Peyer's patch (tissue), 4 donors: ENCODE measurements around the gene IWS1. TPM values are rescaled to one million over a fixed set of nuclear protein-coding genes. Genes with fewer than 3 reads are reported as not detected.

Experiments used
- DNase-seq, 3 donors: peaks; one replicate each; pipeline ENCODE4 v3.0.0-alpha.2; 2017 to 2019
- H3K27ac ChIP-seq, 4 donors: fragments of 200-600 bp; sonication (generic); one replicate each; pipeline ENCODE4 v1.5.1; 2016 to 2019
- H3K27me3 ChIP-seq, 2 donors: fragments of 200-600 bp; sonication (generic); one replicate each; pipeline ENCODE4 v1.5.1; 2019
- H3K36me3 ChIP-seq, 3 donors: fragments of 200-600 bp; sonication (generic); one replicate each; pipeline ENCODE4 v1.5.1; 2016 to 2019
- H3K4me1 ChIP-seq, 4 donors: fragments of 200-600 bp; sonication (generic); one replicate each; pipeline ENCODE4 v1.5.1; 2016 to 2019
- H3K4me3 ChIP-seq, 4 donors: fragments of 200-600 bp; sonication (generic); 1 replicate in 3 of 4; 2 replicates in 1 of 4; pipeline ENCODE4 v1.5.1; 2016 to 2019; ENCODE audit warnings: mild to moderate bottlenecking in 1 of 4
- H3K9me3 ChIP-seq, 4 donors: fragments of 200-600 bp; sonication (generic); one replicate each; pipeline ENCODE4 v1.5.1; 2016 to 2019; ENCODE audit warnings: mild to moderate bottlenecking in 1 of 4
- POLR2A ChIP-seq, 2 donors: fragments of 450-650 bp; IDR thresholded peaks; one replicate each; pipeline ENCODE4 v1.5.1; 2017; ENCODE audit warnings: antibody characterized with exemption in 2 of 2, mild to moderate bottlenecking in 2 of 2, moderate library complexity in 2 of 2
- total RNA-seq, 4 donors: library from RNA; depleted of rRNA; stranded (reverse); fragments of >200 nt; gene quantifications; one replicate each; pipeline ENCODE4 v1.1.0, GENCODE V29; 2016
- TF ChIP-seq, protein P1 (sequence below), 6 experiments: fragments of 450-650 bp in 4 of 6; fragments of 200-600 bp in 2 of 6; sonication (generic) in 1 of 6; IDR thresholded peaks; one replicate each; pipeline ENCODE4 v1.5.1; 2017 to 2019; ENCODE audit warnings: antibody characterized with exemption in 6 of 6, mild to moderate bottlenecking in 3 of 6, moderate library complexity in 1 of 6

IWS1 gene
- total RNA-seq, 4 donors from 2014 or later, result 39.6 to 189 (median 54.6) TPM

DNA sequence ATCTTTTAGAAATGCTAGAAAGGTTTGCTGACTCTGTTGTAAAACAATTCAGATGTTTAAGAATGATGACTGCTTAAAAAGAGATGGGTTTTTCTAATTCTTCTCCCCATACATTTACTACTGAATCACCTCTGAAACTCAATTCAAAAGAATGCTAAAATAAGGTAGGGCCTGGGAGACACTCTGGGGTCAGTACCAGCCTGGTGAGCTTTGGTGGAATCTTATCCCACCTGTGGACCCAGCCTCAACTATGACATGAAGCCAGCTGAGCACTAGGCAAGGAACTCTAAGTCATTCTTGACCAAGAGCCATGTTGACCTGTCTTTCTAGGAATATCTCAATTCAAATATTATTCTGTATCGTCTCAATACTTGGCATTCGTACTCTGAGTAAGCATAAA lies 44.3 kb downstream of the IWS1 start:
- peaks cover 0 to 65% (median 0%) of the 10 kb centered on the region in 3 donors for H3K36me3 ChIP-seq

DNA sequence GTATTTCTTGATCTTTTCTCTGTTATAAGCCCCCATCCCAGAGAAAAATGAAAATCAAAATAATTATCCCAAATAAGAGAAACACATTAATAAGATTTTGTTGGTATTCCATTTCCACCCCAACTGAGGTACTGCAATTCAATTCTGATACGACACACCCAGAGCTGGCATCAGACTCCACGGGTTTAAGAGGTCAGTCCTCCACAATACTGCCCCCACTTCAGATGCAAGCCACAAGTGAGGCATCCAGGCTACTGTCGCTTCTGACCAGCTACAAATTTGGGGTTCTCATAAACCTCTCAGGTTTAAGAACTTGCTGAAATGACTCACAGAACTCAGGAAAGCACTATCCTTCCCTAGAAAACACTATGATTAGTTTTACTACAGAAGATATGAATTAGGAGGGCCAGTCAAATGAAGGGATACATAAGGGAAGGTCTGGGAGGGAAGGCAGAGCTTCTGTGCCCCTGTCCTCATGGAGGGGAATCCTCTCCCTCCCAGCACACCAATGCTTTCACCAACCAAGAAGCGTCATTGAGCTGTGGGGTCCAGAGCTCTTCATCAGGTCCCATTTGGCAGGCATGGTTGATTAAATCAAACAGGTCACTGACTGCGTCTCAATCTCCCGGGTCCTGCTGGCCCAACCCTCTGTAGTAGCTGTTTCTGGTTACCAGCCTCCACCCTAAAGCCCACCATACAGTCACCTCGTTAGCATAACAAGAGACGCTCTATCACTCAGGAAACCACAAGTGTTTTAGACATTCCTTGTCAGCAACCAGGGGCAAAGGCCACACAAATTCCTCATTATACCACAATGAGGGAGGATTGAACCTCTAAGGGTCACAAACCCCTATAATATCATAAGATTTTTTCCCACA lies 46.2 kb downstream of the IWS1 start:
- H3K4me3 ChIP-seq, result no peak overlapping the region
- no peaks in the 10 kb centered on the region for H3K4me1 ChIP-seq
- H3K27me3 ChIP-seq, result no peaks in the 10 kb centered on the region
- no peak for TF ChIP-seq POLR2A (IDR thresholded peaks at IDR 0.05)
- TF ChIP-seq, protein P1, sequence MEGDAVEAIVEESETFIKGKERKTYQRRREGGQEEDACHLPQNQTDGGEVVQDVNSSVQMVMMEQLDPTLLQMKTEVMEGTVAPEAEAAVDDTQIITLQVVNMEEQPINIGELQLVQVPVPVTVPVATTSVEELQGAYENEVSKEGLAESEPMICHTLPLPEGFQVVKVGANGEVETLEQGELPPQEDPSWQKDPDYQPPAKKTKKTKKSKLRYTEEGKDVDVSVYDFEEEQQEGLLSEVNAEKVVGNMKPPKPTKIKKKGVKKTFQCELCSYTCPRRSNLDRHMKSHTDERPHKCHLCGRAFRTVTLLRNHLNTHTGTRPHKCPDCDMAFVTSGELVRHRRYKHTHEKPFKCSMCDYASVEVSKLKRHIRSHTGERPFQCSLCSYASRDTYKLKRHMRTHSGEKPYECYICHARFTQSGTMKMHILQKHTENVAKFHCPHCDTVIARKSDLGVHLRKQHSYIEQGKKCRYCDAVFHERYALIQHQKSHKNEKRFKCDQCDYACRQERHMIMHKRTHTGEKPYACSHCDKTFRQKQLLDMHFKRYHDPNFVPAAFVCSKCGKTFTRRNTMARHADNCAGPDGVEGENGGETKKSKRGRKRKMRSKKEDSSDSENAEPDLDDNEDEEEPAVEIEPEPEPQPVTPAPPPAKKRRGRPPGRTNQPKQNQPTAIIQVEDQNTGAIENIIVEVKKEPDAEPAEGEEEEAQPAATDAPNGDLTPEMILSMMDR (IDR thresholded peaks at IDR 0.05), result no peak
- no peaks in the 10 kb centered on the region for H3K9me3 ChIP-seq
- no peak overlapping the region for H3K27ac ChIP-seq
- no peak for DNase-seq
- H3K36me3 ChIP-seq, result peaks cover 0 to 47% (median 0%) of the 10 kb centered on the region in 3 donors

More for the DNA sequence above, 44.3 kb downstream of the IWS1 start:
- DNase-seq, result no peak
- Histone ChIP-seq H3K4me3 (no peak overlapping the region), H3K9me3 (no peaks in the 10 kb centered on the region), H3K27me3 (no peaks in the 10 kb centered on the region), H3K27ac (no peak overlapping the region), H3K4me1 (no peaks in the 10 kb centered on the region)
- no peak for TF ChIP-seq POLR2A (IDR thresholded peaks at IDR 0.05)
- TF ChIP-seq, protein P1 (IDR thresholded peaks at IDR 0.05), result no peak

DNA sequence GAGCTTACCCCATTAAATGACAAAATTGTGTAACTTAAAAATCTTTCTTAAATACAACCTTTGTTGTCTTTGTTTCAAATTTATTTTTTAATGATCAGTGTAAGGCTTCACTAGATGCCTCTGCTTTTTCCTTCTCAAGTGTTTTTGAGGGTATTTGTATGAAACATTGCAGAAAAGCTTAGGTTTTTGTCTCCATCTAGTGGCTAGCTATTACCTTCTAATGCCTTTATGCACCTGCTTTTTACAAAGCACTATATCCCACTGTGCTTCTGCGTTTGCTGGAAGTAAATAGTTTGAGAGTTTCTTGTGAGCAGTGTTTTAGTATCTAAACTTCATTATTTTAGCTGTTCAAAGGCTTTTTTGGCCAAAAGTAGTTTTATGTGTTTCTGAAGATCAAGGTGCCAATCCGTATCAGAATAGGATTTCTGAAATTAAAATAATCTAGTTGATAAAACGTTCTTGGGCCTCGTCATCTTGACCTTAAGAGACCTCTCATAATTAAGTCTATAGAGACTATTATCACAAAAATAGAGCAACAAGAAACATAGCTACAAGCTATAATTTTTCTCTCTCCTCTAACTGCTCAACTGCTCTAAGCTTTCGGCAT lies 47.0 kb downstream of the IWS1 start:
- Histone ChIP-seq H3K4me3 (no peak overlapping the region), H3K27me3 (no peaks in the 10 kb centered on the region), H3K4me1 (no peaks in the 10 kb centered on the region), H3K36me3 (peaks cover 0 to 39% (median 0%) of the 10 kb centered on the region in 3 donors), H3K27ac (no peak overlapping the region), H3K9me3 (no peaks in the 10 kb centered on the region)
- TF ChIP-seq POLR2A (IDR thresholded peaks at IDR 0.05), result no peak
- TF ChIP-seq, protein P1 (IDR thresholded peaks at IDR 0.05), result peak in 5 of 6 experiments; percentile 38 to 87 (median 84)
- DNase-seq, result no peak

DNA sequence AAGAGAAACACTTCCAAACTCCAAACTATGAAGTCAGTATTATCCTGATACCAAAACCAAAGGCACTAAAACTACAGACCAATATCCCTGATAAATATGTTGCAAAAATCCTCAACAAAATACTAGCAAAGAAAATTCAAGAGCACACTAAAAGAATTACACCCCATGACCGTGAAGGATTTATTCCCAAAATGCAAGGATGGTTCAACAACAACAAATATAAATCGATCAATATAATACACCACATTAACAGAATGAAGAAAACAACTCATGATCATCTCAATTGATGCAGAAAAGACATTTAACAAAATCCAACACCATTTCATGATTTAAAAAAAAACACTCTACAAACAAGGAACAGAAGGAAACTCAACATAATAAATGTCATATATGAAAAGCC lies 50.5 kb downstream of the IWS1 start:
- Histone ChIP-seq H3K36me3 (peaks cover 0 to 7% (median 0%) of the 10 kb centered on the region in 3 donors), H3K4me3 (no peak overlapping the region), H3K27me3 (no peaks in the 10 kb centered on the region), H3K9me3 (no peaks in the 10 kb centered on the region), H3K4me1 (no peaks in the 10 kb centered on the region), H3K27ac (no peak overlapping the region)
- TF ChIP-seq POLR2A (IDR thresholded peaks at IDR 0.05), result no peak
- DNase-seq, result no peak

DNA sequence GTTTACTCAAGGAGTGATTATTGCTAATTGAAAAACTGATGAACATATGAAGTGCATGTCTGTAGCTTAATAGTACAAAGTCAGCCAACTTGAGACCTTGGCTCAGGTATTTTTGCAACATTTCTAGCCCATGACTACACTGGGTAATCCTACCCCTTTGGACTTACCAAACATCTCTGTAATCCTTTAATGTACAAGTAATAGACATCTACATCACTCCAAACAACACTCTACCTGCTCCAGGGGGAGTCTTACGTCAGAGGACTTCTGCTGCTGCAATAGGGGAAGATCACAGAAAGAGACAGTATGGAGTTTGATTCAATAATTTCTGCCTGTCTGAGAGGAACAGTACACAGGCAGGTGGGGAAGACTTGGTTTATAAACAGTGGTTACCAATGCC lies 54.0 kb downstream of the IWS1 start:
- no peak for DNase-seq
- no peak overlapping the region for H3K4me3 ChIP-seq
- H3K9me3 ChIP-seq, result no peaks in the 10 kb centered on the region
- TF ChIP-seq, protein P1 (IDR thresholded peaks at IDR 0.05), result no peak
- TF ChIP-seq POLR2A (IDR thresholded peaks at IDR 0.05), result no peak
- peaks cover 0 to 8% (median 0%) of the 10 kb centered on the region in 3 donors for H3K36me3 ChIP-seq
- H3K27me3 ChIP-seq, result no peaks in the 10 kb centered on the region
- no peaks in the 10 kb centered on the region for H3K4me1 ChIP-seq
- H3K27ac ChIP-seq, result no peak overlapping the region
